Measurements from ENCODE around the gene CCDC57. TPM values are rescaled to one million over a fixed set of nuclear protein-coding genes. Genes with fewer than 3 reads are reported as not detected.

Gene CCDC57
- total RNA-seq, 1 experiment from 2014 or later: 69.9 TPM

DNA sequence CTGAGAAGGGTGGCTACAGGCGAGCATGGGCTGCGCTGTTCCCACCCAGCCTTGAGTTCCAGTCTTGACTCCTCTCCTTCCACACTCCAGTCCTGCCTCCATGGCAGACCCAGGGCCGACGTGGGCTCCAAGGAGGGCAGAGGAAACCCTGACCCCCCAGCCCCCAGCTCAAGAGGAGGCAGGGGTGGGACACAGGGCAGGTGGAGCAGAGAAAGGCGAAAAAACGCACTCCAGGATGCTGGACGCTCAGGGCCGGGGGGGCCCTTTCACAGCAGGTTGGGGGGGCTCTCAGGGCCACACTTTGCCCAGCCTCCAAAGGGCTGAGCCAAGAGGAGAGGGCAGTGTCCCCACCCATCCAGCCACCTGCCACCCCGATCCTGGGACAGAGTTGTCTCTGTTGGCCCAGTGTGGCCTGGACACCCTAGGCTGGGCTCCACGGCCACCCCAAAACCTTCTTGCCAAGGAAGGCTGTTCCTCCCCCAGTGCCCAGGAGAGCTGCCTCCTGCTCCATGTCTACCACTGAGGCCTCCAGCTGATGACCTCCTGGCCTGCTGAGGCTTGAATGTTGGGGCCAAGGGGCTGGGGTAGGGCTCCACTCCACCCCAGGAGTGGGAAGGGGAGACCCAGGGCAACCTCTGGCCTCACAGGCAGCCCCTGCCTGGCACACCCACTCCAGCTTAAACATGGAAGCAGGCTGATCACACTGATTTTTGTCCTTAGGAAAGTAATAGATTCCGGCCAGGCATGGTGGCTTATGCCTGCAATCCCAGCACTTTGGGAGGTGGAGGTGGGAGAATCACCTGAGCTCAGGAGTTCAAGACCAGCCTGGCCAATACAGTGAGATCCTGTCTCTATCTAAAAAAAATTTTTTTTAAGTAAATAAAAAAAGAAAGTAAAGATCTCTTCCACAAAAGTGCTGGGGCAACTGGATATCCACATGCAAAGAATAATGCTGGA, 7.4 kb upstream of the CCDC57 start:
- TF ChIP-seq, protein P1, sequence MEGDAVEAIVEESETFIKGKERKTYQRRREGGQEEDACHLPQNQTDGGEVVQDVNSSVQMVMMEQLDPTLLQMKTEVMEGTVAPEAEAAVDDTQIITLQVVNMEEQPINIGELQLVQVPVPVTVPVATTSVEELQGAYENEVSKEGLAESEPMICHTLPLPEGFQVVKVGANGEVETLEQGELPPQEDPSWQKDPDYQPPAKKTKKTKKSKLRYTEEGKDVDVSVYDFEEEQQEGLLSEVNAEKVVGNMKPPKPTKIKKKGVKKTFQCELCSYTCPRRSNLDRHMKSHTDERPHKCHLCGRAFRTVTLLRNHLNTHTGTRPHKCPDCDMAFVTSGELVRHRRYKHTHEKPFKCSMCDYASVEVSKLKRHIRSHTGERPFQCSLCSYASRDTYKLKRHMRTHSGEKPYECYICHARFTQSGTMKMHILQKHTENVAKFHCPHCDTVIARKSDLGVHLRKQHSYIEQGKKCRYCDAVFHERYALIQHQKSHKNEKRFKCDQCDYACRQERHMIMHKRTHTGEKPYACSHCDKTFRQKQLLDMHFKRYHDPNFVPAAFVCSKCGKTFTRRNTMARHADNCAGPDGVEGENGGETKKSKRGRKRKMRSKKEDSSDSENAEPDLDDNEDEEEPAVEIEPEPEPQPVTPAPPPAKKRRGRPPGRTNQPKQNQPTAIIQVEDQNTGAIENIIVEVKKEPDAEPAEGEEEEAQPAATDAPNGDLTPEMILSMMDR (IDR thresholded peaks at IDR 0.05; ENCODE audit: unreplicated experiment): no peak
- peaks cover 31% of the 10 kb centered on the region for H3K36me3 Mint-ChIP-seq (ENCODE audit: insufficient read depth, unreplicated experiment)
- H3K4me1 Mint-ChIP-seq (ENCODE audit: low read depth, unreplicated experiment): peaks cover 34% of the 10 kb centered on the region
- H3K27ac Mint-ChIP-seq (ENCODE audit: unreplicated experiment): no peak overlapping the region
- intact Hi-C loops (cut with micrococcal nuclease; ENCODE audit: unreplicated experiment): no loop called here
- H3K9me3 Mint-ChIP-seq (ENCODE audit: low read depth, unreplicated experiment): no peaks in the 10 kb centered on the region
- H3K27me3 Mint-ChIP-seq (ENCODE audit: unreplicated experiment): no peaks in the 10 kb centered on the region
- DNase-seq: no peak
- BruUV-seq (replicated peaks): no TSS peak
- no peak overlapping the region for H3K4me3 Mint-ChIP-seq (ENCODE audit: low read depth, unreplicated experiment)
- CTCF ChIA-PET: interaction anchor here (1.1 kb wide), 1 partner anchor 14 kb away, joined by 3 read pairs; no protein-coding TSS in a partner anchor

DNA sequence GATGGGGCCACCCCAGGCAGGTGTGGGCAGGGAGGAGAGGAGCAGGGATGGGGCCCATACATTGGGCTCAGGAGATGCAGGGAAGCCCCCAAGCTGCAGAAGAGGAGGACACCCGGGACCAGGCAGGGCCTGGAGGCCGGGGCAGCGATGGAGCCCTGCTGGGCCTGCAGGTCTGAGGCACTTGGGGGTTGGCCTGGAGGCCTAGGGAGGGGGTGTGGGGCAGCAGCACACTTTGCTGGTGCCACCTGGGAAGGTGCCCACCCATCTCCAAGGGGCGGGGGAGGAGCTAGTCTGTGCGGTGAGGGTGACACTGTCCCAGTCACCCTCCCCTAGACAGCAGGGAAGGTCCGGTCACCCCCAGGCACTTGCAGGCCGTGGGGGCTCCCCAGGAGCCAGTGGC, 6.4 kb upstream of the CCDC57 start:
- H3K27me3 Mint-ChIP-seq (ENCODE audit: unreplicated experiment): no peaks in the 10 kb centered on the region
- no peaks in the 10 kb centered on the region for H3K9me3 Mint-ChIP-seq (ENCODE audit: low read depth, unreplicated experiment)
- H3K4me1 Mint-ChIP-seq (ENCODE audit: low read depth, unreplicated experiment): peaks cover 44% of the 10 kb centered on the region
- no TSS peak for BruUV-seq (replicated peaks)
- TF ChIP-seq, protein P1 (IDR thresholded peaks at IDR 0.05; ENCODE audit: unreplicated experiment): no peak
- CTCF ChIA-PET: no interaction called here
- peaks cover 40% of the 10 kb centered on the region for H3K36me3 Mint-ChIP-seq (ENCODE audit: insufficient read depth, unreplicated experiment)
- no peak overlapping the region for H3K27ac Mint-ChIP-seq (ENCODE audit: unreplicated experiment)
- no peak overlapping the region for H3K4me3 Mint-ChIP-seq (ENCODE audit: low read depth, unreplicated experiment)
- intact Hi-C loops (cut with micrococcal nuclease; ENCODE audit: unreplicated experiment): no loop called here
- DNase-seq: no peak

DNA sequence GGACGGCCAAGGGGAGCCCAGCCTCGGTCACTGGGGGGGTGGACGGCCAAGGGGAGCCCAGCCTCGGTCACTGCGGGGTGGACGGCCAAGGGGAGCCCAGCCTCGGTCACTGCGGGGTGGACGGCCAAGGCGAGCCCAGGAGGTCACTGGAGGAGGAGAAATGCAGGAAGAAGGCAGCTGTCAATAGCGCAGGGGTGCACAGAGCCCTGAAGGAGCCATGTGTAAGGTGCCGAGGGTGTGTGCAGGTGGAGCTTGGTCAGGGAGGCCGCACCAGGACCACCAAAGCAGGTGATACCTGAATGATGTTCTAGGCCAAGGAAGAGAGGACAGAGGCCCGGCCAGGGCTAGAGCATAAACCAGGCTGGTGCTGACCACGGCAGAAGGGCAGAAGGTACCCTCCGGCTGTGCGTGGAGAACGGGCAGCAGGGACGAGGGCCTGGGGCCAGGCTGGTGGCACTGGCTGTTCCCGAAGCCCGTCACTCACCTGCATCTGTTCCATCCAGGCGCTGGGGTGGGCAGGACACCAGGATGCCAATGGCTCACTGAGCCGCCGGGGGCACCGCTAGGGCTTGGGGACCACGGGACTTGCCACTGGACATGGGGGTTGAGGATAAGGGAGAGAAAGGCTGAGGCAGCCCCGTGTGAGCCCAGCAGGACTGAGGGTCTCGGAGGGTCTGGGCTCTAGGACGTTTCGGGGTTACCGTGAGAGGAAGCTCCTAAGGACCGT, 5.9 kb upstream of the CCDC57 start:
- H3K36me3 Mint-ChIP-seq (ENCODE audit: insufficient read depth, unreplicated experiment): peaks cover 46% of the 10 kb centered on the region
- H3K4me1 Mint-ChIP-seq (ENCODE audit: low read depth, unreplicated experiment): peaks cover 46% of the 10 kb centered on the region
- H3K27ac Mint-ChIP-seq (ENCODE audit: unreplicated experiment): no peak overlapping the region
- H3K9me3 Mint-ChIP-seq (ENCODE audit: low read depth, unreplicated experiment): no peaks in the 10 kb centered on the region
- CTCF ChIA-PET: interaction anchor here (1.0 kb wide), 1 partner anchor 13 kb away, joined by 4 read pairs; no protein-coding TSS in a partner anchor
- DNase-seq: no peak
- BruUV-seq (replicated peaks): no TSS peak
- intact Hi-C loops (cut with micrococcal nuclease; ENCODE audit: unreplicated experiment): no loop called here
- H3K4me3 Mint-ChIP-seq (ENCODE audit: low read depth, unreplicated experiment): no peak overlapping the region
- no peaks in the 10 kb centered on the region for H3K27me3 Mint-ChIP-seq (ENCODE audit: unreplicated experiment)
- TF ChIP-seq, protein P1 (IDR thresholded peaks at IDR 0.05; ENCODE audit: unreplicated experiment): no peak

DNA sequence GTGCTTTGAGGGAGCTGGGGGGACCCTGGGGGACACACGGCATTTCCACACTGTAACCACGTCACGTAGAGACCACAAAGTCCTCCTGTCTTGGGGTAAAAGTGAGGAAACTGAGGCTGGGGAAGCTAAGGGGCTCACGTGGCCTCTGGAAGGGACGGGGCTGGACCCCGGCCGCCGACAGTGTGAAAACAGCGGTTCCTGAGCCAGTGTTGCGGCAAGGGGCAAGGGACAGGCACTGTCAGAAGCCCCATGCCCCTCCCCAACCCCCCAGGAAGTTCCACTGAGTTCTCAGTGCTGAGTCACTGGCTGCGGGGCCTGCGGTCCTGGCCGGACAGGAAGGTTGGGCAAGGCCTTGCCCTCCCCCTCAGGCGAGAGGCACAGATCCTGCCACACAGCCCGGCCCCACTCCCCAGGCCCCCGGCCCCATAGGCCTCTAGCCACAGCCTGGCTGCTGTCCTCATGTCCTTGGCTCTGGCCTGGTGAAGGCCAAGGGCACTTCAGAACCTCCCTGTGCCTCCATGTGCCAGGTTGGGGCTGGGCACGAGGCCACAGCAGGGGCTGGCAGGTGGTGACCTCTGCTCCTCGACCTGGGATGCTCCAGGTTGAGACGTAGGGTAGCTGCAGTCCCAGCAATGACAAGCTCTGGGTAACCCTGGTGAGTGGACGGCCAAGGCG, 5.0 kb upstream of the CCDC57 start:
- Mint-ChIP-seq H3K27me3 (ENCODE audit: unreplicated experiment) (no peaks in the 10 kb centered on the region), H3K9me3 (ENCODE audit: low read depth, unreplicated experiment) (no peaks in the 10 kb centered on the region), H3K36me3 (ENCODE audit: insufficient read depth, unreplicated experiment) (peaks cover 49% of the 10 kb centered on the region), H3K4me3 (ENCODE audit: low read depth, unreplicated experiment) (no peak overlapping the region), H3K4me1 (ENCODE audit: low read depth, unreplicated experiment) (peaks cover 46% of the 10 kb centered on the region), H3K27ac (ENCODE audit: unreplicated experiment) (peak overlapping the region; percentile 72)
- intact Hi-C loops (cut with micrococcal nuclease; ENCODE audit: unreplicated experiment): no loop called here
- BruUV-seq (replicated peaks): no TSS peak
- TF ChIP-seq, protein P1 (IDR thresholded peaks at IDR 0.05; ENCODE audit: unreplicated experiment): no peak
- CTCF ChIA-PET: interaction anchor here (1.0 kb wide), 1 partner anchor 12 kb away, joined by 4 read pairs; no protein-coding TSS in a partner anchor
- peak; percentile 83 for DNase-seq

Data from Calu3 (cell line).